ENCODE results near the gene MET.
A peak's percentile ranks its signal among the peaks of the same experiment; 100 is the strongest.

The MET gene

GRCh38 chr7:116630932-116631671 lies 40.9 kb upstream of the MET start (continued):
- TF ChIP-seq, protein P1, sequence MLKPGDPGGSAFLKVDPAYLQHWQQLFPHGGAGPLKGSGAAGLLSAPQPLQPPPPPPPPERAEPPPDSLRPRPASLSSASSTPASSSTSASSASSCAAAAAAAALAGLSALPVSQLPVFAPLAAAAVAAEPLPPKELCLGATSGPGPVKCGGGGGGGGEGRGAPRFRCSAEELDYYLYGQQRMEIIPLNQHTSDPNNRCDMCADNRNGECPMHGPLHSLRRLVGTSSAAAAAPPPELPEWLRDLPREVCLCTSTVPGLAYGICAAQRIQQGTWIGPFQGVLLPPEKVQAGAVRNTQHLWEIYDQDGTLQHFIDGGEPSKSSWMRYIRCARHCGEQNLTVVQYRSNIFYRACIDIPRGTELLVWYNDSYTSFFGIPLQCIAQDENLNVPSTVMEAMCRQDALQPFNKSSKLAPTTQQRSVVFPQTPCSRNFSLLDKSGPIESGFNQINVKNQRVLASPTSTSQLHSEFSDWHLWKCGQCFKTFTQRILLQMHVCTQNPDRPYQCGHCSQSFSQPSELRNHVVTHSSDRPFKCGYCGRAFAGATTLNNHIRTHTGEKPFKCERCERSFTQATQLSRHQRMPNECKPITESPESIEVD (tag by site-specific recombination; IDR thresholded peaks at IDR 0.05), result no peak
- TF ChIP-seq ZNF292 (tag by site-specific recombination; IDR thresholded peaks at IDR 0.05; ENCODE audit: borderline replicate concordance, low read depth) (no peak), ZNF555 (tag by site-specific recombination; conservative IDR thresholded peaks at IDR 0.05) (no peak), ZXDB (tag by site-specific recombination; IDR thresholded peaks at IDR 0.05) (no peak), ZSCAN30 (tag by site-specific recombination; IDR thresholded peaks at IDR 0.05) (no peak), PRDM10 (tag by site-specific recombination; IDR thresholded peaks at IDR 0.05) (peak; percentile 89), ZNF791 (tag by site-specific recombination; IDR thresholded peaks at IDR 0.05) (no peak), ZBTB17 (tag by site-specific recombination; IDR thresholded peaks at IDR 0.05) (peak; percentile 70), ZNF10 (tag by site-specific recombination; IDR thresholded peaks at IDR 0.05) (peak; percentile 63; the same call in 1 of the 2 replicates), ZNF654 (tag by site-specific recombination; IDR thresholded peaks at IDR 0.05; ENCODE audit: low read depth) (no peak), ZNF433 (tag by site-specific recombination; IDR thresholded peaks at IDR 0.05; ENCODE audit: low read depth) (no peak), SCRT2 (tag by site-specific recombination; IDR thresholded peaks at IDR 0.05) (peak; percentile 68), ZNF239 (tag by site-specific recombination; IDR thresholded peaks at IDR 0.05) (no peak), ZNF394 (tag by site-specific recombination; IDR thresholded peaks at IDR 0.05; ENCODE audit: borderline replicate concordance) (no peak; the same call in 1 of the 2 replicates), ZNF558 (tag by site-specific recombination; IDR thresholded peaks at IDR 0.05) (no peak), KLF9 (tag by site-specific recombination; IDR thresholded peaks at IDR 0.05; ENCODE audit: low read depth) (peak; percentile 67), ZNF837 (tag by site-specific recombination; IDR thresholded peaks at IDR 0.05) (no peak), ZNF350 (tag by site-specific recombination; IDR thresholded peaks at IDR 0.05) (no peak), ZNF112 (tag by site-specific recombination; IDR thresholded peaks at IDR 0.05) (no peak), HOXD13 (CRISPR knock-in tag; IDR thresholded peaks at IDR 0.05; ENCODE audit: borderline replicate concordance) (no peak), ZNF473 (tag by site-specific recombination; IDR thresholded peaks at IDR 0.05) (no peak), ZNF416 (tag by site-specific recombination; IDR thresholded peaks at IDR 0.05) (no peak), ZNF2 (tag by site-specific recombination; IDR thresholded peaks at IDR 0.05) (peak; percentile 27; the same call in 1 of the 2 replicates), ZNF626 (tag by site-specific recombination; IDR thresholded peaks at IDR 0.05) (no peak), ZEB2 (tag by site-specific recombination; IDR thresholded peaks at IDR 0.05) (no peak), ZNF19 (tag by site-specific recombination; IDR thresholded peaks at IDR 0.05; ENCODE audit: low read depth) (no peak)
- TF ChIP-seq, protein P2, sequence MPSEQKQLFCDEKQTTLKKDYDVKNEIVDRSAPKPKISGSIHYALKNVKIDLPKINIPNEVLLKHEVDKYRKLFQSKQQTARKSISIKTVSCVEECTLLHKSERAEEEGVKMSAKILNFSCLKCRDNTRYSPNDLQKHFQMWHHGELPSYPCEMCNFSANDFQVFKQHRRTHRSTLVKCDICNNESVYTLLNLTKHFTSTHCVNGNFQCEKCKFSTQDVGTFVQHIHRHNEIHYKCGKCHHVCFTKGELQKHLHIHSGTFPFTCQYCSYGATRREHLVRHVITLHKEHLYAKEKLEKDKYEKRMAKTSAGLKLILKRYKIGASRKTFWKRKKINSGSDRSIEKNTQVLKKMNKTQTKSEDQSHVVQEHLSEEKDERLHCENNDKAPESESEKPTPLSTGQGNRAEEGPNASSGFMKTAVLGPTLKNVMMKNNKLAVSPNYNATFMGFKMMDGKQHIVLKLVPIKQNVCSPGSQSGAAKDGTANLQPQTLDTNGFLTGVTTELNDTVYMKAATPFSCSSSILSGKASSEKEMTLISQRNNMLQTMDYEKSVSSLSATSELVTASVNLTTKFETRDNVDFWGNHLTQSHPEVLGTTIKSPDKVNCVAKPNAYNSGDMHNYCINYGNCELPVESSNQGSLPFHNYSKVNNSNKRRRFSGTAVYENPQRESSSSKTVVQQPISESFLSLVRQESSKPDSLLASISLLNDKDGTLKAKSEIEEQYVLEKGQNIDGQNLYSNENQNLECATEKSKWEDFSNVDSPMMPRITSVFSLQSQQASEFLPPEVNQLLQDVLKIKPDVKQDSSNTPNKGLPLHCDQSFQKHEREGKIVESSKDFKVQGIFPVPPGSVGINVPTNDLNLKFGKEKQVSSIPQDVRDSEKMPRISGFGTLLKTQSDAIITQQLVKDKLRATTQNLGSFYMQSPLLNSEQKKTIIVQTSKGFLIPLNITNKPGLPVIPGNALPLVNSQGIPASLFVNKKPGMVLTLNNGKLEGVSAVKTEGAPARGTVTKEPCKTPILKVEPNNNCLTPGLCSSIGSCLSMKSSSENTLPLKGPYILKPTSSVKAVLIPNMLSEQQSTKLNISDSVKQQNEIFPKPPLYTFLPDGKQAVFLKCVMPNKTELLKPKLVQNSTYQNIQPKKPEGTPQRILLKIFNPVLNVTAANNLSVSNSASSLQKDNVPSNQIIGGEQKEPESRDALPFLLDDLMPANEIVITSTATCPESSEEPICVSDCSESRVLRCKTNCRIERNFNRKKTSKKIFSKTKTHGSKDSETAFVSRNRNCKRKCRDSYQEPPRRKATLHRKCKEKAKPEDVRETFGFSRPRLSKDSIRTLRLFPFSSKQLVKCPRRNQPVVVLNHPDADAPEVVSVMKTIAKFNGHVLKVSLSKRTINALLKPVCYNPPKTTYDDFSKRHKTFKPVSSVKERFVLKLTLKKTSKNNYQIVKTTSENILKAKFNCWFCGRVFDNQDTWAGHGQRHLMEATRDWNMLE (tag by site-specific recombination; conservative IDR thresholded peaks at IDR 0.05; ENCODE audit: low read depth), result peak; percentile 29; the same call in 1 of the 2 replicates
- TF ChIP-seq, protein P3, sequence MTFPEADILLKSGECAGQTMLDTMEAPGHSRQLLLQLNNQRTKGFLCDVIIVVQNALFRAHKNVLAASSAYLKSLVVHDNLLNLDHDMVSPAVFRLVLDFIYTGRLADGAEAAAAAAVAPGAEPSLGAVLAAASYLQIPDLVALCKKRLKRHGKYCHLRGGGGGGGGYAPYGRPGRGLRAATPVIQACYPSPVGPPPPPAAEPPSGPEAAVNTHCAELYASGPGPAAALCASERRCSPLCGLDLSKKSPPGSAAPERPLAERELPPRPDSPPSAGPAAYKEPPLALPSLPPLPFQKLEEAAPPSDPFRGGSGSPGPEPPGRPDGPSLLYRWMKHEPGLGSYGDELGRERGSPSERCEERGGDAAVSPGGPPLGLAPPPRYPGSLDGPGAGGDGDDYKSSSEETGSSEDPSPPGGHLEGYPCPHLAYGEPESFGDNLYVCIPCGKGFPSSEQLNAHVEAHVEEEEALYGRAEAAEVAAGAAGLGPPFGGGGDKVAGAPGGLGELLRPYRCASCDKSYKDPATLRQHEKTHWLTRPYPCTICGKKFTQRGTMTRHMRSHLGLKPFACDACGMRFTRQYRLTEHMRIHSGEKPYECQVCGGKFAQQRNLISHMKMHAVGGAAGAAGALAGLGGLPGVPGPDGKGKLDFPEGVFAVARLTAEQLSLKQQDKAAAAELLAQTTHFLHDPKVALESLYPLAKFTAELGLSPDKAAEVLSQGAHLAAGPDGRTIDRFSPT (tag by site-specific recombination; IDR thresholded peaks at IDR 0.05), result no peak

All from HEK293 (cell line).